NCI-H526 treated with DMSO at 0.1 percent for 48 hours (cell line): ENCODE measurements around the gene DMWD.
"Not testable (repeated sequence)": the region's sequence is repeated elsewhere in the genome, so short reads cannot be mapped to it uniquely, and the experiment has no call there.

Source experiments
- DNase-seq: peaks from one replicate; lab custom pipeline; 2025; lab: John Stamatoyannopoulos, UW

The DMWD gene

GRCh38 chr19:45816236-45817009 is 23.8 kb upstream of the DMWD start:
- DNase-seq, result no peak

GRCh38 chr19:45815481-45816216 is 23.0 kb upstream of the DMWD start:
- DNase-seq, result no peak

GRCh38 chr19:45814851-45815480 is 22.3 kb upstream of the DMWD start, which contains the start of gene RSPH6A:
RSPH6A (minus strand) TSS chr19:45815308; CDS start chr19:45815176, 132 bp downstream.
- DNase-seq, result no peak

GRCh38 chr19:45814166-45814780 is 21.6 kb upstream of the DMWD start:
- no peak for DNase-seq

DNA sequence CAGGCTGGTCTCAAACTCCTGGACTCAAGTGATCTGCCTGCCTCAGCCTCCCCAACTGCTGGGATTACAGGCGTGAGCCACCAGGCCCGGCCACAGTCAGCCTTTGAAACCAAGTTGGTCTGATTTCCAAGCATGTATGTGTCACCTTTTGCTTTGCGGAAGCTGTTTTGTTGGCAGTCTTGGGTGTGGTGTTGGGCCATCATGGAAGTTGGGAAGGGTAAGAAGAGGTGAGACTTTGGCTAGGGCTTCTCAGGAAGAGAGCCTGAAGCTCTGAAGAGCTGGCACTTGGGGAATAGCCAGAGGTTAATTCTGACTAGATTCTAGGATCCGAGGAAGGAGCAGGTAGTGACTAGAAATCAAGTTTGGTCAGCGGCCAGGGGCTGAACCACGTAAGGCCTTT is 19.7 kb upstream of the DMWD start:
- DNase-seq, result no peak

- DNase-seq, result no peak
Measured at GRCh38 chr19:45809643-45810159, 17.1 kb upstream of the DMWD start.

DNA sequence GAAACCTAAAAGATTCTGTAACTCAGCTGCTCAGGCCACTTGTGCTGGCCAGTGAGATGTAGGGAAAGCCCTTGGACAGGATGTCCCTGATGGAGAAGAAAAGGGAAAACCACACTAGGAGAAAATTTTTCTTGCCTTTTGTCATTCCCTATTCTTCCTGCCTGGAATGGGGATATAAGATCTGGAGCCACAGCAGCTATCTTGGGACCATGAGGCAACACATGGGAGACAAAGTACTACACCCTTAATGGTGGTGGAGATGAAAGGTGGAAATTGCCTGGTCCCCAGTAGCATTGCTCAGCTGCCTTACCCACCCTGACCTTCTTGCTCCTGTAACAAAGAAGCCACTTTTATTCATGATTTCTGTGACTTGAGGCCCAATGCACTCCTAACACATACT is 13.1 kb upstream of the DMWD start:
- DNase-seq, result no peak

DNA sequence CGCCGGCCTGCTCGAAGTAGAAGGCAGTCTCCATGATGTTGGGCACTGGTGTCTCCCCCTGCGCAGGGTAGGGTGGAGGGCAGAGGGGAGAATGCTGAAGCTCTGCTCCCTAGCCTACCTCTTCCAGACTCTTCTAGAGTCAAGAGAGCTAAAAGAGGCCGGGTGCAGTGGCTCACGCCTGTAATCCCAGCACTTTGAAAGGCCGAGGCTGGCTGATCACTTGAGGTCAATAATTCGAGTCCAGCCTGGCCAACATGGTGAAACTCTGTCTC is 12.2 kb upstream of the DMWD start:
- DNase-seq, result no peak

DNA sequence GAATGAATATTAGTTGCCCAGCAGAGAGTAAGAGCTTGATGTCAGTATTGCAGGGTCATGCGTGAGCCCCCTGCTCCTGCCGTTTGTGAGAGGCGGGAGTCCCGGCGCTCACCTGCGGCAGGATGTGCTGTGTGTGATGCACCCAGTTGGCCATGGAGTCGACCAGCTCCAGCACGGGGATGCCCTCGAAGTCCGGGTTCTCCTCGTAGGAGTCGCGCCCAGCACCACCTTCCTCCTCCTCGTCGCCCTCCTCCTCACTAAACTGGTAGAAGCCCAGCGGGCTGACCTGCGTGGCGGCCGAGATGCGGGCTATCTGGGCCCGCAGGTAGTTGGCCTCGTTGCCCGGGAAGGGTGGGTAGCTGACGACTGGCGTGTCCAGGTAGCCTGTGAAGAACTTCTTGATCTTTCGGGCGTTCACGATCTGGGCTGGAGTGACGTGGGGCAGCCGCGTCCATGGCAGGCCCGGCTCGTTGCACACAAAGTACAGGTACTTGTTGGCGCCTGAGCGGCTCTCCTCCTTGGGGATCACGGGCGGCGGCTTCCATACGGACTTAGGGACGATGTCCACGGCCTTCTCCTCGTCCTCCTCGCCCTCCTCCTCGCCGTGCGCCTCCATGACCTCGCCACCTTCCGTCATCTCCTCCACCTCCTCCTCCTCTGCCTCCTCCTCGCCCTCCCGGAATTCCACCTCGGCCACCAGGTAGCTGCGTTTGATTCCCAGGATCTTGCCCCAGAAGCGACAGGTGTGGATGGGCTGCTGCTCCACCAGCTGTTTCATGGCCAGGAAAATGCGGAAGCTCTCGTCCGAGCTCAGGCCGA is 11.7 kb upstream of the DMWD start:
- DNase-seq, result no peak

DNA sequence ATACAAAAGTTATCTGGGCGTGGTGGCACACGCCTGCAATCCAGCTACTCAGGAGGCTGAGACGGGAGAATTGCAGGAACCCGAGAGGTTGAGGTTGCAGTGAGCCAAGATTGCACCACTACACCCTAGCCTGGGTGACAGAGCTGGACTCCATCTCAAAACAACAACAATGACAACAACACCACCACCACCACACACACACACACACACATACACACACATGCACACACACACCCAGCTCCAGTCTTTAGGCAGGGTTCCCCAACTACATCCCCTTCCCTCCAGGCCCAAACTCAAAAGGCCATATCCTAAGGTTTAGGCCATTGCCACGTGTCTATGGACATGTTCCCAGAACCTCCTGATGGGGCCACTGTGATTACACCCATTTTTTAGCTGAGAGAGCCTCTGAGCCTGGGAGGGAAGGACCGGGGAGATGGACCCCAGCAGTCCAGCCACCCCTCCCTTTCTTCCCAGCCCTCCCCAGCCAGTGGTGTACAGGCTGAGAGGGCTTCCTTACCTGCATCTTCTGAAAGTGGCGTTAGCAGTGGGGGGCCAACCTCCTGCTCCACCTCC is 9.0 kb upstream of the DMWD start:
- DNase-seq, result no peak

DNA sequence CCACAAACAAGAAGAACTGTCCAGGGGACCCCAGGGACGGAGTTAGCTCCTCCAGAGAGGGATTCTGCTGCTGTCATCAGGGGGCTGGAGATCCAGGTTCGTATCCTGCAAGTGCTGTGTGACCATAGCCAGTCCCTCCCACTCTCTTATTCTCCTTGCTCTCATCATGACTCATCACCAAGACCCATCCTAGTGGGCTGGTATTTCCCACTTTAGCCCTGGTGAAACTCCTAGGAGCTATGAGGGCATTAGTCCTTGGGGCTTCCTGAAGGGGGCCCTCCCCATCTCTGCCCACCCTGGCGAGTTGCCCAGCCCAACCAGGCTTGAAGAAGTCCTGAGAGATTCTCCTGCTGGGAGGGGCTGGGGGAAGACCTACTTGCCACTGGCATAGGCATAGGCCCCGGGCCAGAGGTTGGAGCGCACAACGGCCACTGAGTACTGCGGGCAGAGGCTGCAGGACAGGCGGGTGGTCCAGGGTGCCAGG is 7.5 kb upstream of the DMWD start:
- DNase-seq, result no peak

GRCh38 chr19:45799541-45799940 is 6.9 kb upstream of the DMWD start:
- DNase-seq, result not testable (repeated sequence)

- DNase-seq, result no peak
Measured at GRCh38 chr19:45798995-45799517, 6.4 kb upstream of the DMWD start.

DNA sequence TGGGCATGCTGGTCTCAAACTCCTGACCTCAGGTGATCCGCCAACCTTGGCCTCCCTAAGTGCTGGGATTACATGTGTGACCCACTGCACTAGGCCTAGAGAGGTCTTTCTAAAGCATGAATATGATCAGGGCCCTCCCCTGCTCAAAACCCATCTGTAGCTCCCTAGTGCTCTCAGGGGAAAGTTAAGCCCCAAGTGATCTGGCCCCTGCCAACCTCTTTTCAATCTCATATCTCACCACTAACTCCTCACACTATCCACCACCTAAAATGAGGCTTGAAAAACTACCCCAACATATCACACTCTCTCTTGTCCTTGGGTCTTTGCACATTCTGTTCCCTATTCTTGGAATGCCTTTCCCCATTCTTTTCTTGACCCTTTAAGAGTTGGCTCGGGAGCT is 2.0 kb upstream of the DMWD start:
- no peak for DNase-seq

- no peak for DNase-seq
Measured at GRCh38 chr19:45793876-45794275, 1.2 kb upstream of the DMWD start.

- DNase-seq, result no peak
Measured at GRCh38 chr19:45793178-45793564, 526 bp upstream of the DMWD start.

- no peak for DNase-seq
Measured at GRCh38 chr19:45791744-45792469, 738 bp downstream of the DMWD start.

- no peak for DNase-seq
Measured at GRCh38 chr19:45790942-45791341, 1.7 kb downstream of the DMWD start.

GRCh38 chr19:45789035-45789786 is 3.4 kb downstream of the DMWD start:
- DNase-seq, result no peak

GRCh38 chr19:45786533-45786894 is 6.1 kb downstream of the DMWD start:
- DNase-seq, result no peak
